Thyroid gland (tissue), 4 donors: ENCODE measurements around the gene COMMD4. TPM values are rescaled to one million over a fixed set of nuclear protein-coding genes. Genes with fewer than 3 reads are reported as not detected.
"Not testable (repeated sequence)": the region's sequence is repeated elsewhere in the genome, so short reads cannot be mapped to it uniquely, and the experiment has no call there.

Experiments
- DNase-seq, 2 donors: peaks; one replicate each; pipeline ENCODE4 v3.0.0-alpha.2; 2019
- H3K27ac ChIP-seq, 3 donors: fragments of 200-600 bp; sonication (generic); 1 replicate in 2 of 3; 2 replicates in 1 of 3; pipeline ENCODE4 v1.5.1; 2016 to 2019; ENCODE audit warnings: mild to moderate bottlenecking in 1 of 3, moderate library complexity in 1 of 3
- H3K27me3 ChIP-seq: fragments of 200-600 bp; sonication (generic); one replicate; pipeline ENCODE4 v1.5.1; 2019
- H3K36me3 ChIP-seq, 2 donors: fragments of 200-600 bp; sonication (generic); one replicate each; pipeline ENCODE4 v1.5.1; 2016 to 2019
- H3K4me1 ChIP-seq, 2 donors: fragments of 200-600 bp; sonication (generic); one replicate each; pipeline ENCODE4 v1.5.1; 2017 to 2019
- H3K4me3 ChIP-seq, 3 donors: fragments of 200-600 bp; sonication (generic); replicated peaks in 1 of 3; 1 replicate in 2 of 3; 2 replicates in 1 of 3; pipeline ENCODE4 v1.5.1; 2016; ENCODE audit warnings: mild to moderate bottlenecking in 1 of 3
- H3K9me3 ChIP-seq: fragments of 200-600 bp; sonication (generic); one replicate; pipeline ENCODE4 v1.5.1; 2017
- POLR2A ChIP-seq, 2 donors: fragments of 450-650 bp; IDR thresholded peaks; one replicate each; pipeline ENCODE4 v1.6.1; 2017; ENCODE audit warnings: antibody characterized with exemption in 2 of 2, mild to moderate bottlenecking in 2 of 2, moderate library complexity in 1 of 2
- WGBS, 2 donors: methylation state at CpG; one replicate each; pipeline ENCODE4 v1.1.5; 2017; 5-methylcytosine and 5-hydroxymethylcytosine counted together
- intact Hi-C: fragments of 100-400 bp; cut with DNase I; formaldehyde crosslinking; loops from one replicate; pipeline ENCODE4 v1.15.1; 2023
- microRNA counts, 2 donors: library from miRNA; unstranded; fragments of <30 nt; microRNA quantifications; one replicate each; lab custom pipeline; 2016 to 2017
- microRNA-seq: library from miRNA; unstranded; fragments of <30 nt; microRNA quantifications from one replicate; pipeline ENCODE4, GENCODE V29; 2016
- small RNA-seq: library from RNA; depleted of rRNA; stranded (forward); fragments of <200 nt; gene quantifications from one replicate; pipeline ENCODE3, GENCODE V24; 2016
- total RNA-seq, 4 donors: library from RNA; depleted of rRNA; stranded (reverse); fragments of >200 nt; gene quantifications; one replicate each; pipeline ENCODE4 v1.2.3, GENCODE V29; 2016
- TF ChIP-seq, protein P1 (sequence below), 6 experiments: fragments of 200-600 bp in 3 of 6; fragments of 450-650 bp in 3 of 6; sonication (generic) in 3 of 6; IDR thresholded peaks; one replicate each; pipeline ENCODE4 v1.5.1; 2016 to 2019; ENCODE audit warnings: antibody characterized with exemption in 6 of 6, mild to moderate bottlenecking in 2 of 6, inconsistent platforms in 1 of 6, moderate library complexity in 1 of 6

The COMMD4 gene
- total RNA-seq, 4 donors from 2014 or later, result 58.1 to 83.6 (median 61.1) TPM

- 92 to 96% methylated on average over 11 of the region's 11 CpGs for WGBS, 2 donors
- Histone ChIP-seq H3K27ac (no peak overlapping the region), H3K27me3 (no peaks in the 10 kb centered on the region), H3K36me3 (peaks cover 36 to 50% of the 10 kb centered on the region in 2 donors), H3K4me1 (peaks cover 13 to 17% of the 10 kb centered on the region in 2 donors), H3K4me3 (no peak overlapping the region), H3K9me3 (no peaks in the 10 kb centered on the region)
- no peak for DNase-seq
- intact Hi-C loops, result no loop called here
- TF ChIP-seq POLR2A (IDR thresholded peaks at IDR 0.05), result no peak
- TF ChIP-seq, protein P1, sequence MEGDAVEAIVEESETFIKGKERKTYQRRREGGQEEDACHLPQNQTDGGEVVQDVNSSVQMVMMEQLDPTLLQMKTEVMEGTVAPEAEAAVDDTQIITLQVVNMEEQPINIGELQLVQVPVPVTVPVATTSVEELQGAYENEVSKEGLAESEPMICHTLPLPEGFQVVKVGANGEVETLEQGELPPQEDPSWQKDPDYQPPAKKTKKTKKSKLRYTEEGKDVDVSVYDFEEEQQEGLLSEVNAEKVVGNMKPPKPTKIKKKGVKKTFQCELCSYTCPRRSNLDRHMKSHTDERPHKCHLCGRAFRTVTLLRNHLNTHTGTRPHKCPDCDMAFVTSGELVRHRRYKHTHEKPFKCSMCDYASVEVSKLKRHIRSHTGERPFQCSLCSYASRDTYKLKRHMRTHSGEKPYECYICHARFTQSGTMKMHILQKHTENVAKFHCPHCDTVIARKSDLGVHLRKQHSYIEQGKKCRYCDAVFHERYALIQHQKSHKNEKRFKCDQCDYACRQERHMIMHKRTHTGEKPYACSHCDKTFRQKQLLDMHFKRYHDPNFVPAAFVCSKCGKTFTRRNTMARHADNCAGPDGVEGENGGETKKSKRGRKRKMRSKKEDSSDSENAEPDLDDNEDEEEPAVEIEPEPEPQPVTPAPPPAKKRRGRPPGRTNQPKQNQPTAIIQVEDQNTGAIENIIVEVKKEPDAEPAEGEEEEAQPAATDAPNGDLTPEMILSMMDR (IDR thresholded peaks at IDR 0.05), result no peak
Observed at GRCh38 chr15:75371901-75372688, 36.2 kb downstream of the COMMD4 start.

DNA sequence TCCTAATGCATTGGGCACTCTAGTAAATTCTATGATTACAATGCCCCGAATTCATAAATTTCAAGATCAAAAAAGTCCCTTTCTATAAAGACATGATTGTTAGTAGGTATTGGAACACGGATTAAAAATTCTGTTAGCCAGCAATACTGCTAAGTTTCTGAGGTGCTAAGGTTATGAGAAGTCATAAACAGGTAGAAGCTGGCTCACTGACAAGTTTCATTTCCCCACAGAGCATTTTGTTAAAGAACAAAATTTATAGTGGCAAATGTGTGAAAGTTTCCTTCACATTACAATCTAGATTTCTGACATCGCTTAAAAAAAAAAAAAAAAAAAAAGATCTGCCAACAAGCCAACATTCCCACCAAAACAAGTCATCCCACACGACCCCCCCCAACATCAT lies 44.9 kb downstream of the COMMD4 start:
- Histone ChIP-seq H3K27me3 (no peaks in the 10 kb centered on the region), H3K9me3 (no peaks in the 10 kb centered on the region), H3K4me3 (no peak overlapping the region), H3K4me1 (no peaks in the 10 kb centered on the region), H3K27ac (no peak overlapping the region), H3K36me3 (peaks cover 64 to 70% of the 10 kb centered on the region in 2 donors)
- intact Hi-C loops, result no loop called here
- WGBS, 2 donors, result 90 to 92% methylated on average over 4 of the region's 4 CpGs
- DNase-seq, result no peak
- TF ChIP-seq, protein P1 (IDR thresholded peaks at IDR 0.05), result no peak
- no peak for TF ChIP-seq POLR2A (IDR thresholded peaks at IDR 0.05)

DNA sequence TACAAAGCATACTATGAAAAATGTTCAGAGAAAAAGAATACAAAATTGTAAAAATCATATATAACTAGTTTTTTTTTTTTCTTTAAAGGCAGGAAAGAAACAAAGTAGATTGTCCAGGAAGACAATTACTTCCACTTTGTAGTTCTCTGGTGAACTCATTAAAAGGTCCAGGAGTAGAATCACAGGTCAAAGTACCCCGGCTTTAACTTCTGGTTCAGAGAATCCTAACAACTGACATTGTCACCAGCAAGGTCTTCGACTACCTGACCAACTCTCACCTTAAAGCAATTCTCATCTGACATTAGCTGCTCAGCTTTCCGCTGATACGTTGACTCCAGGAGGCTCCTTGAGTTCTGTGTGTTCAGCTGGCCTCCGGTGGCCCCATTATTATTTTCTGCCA lies 48.1 kb downstream of the COMMD4 start:
- H3K9me3 ChIP-seq, H3K4me3 ChIP-seq, H3K27ac ChIP-seq, DNase-seq, H3K27me3 ChIP-seq, intact Hi-C loops: not testable (repeated sequence)
- Histone ChIP-seq H3K36me3 (peaks cover 58 to 64% of the 10 kb centered on the region in 2 donors), H3K4me1 (peaks cover 9 to 30% of the 10 kb centered on the region in 2 donors)
- WGBS, 2 donors, result 89 to 91% methylated on average over 5 of the region's 5 CpGs

MicroRNAs encoded within 50 kb of the gene (microRNA counts, 767-probe panel; counts per million panel counts)
- microRNA hsa-miR-631 (lab: Ali Mortazavi, UCI), result 0 counts per million in 2 donors

Small RNA genes within 50 kb of the gene (microRNA-seq; reads per million reads assigned to microRNA genes)
- not detected for gene MIR631

Small RNA genes within 50 kb of the gene (small RNA-seq; reads per million reads assigned to genes)
- gene RN7SL327P, result not detected

Other genes with a start within 250 kb of the COMMD4 start
- gene C15orf39, start 134.2 kb upstream of the COMMD4 start, total RNA-seq, result 10 to 100 TPM; 10.6 to 18.3 (median 16.7) TPM
- gene GOLGA6C, start 77.7 kb upstream of the COMMD4 start, total RNA-seq, result not detected
- gene GOLGA6D, start 53.2 kb upstream of the COMMD4 start, total RNA-seq, result not detected
- 10 to 100 TPM; 25.2 to 71.9 (median 48.8) TPM for gene NEIL1, start 11.0 kb downstream of the COMMD4 start, total RNA-seq
- gene MAN2C1, start 32.5 kb downstream of the COMMD4 start, total RNA-seq, result 100 to 1,000 TPM; 200 to 357 (median 226) TPM
- 100 to 1,000 TPM in 1 of 4 donors, 10 to 100 TPM in 3; 51.4 to 146 (median 84.2) TPM for gene SIN3A, start 115.6 kb downstream of the COMMD4 start, total RNA-seq
- gene PTPN9, start 243.3 kb downstream of the COMMD4 start, total RNA-seq, result 10 to 100 TPM; 66.4 to 83.5 (median 73.6) TPM